RPMI8226 (cell line): ENCODE measurements around the gene KRT73.

Experiments
- DNase-seq: peaks from one replicate; pipeline ENCODE4 v3.0.0-alpha.2; 2015

KRT73 gene

DNA sequence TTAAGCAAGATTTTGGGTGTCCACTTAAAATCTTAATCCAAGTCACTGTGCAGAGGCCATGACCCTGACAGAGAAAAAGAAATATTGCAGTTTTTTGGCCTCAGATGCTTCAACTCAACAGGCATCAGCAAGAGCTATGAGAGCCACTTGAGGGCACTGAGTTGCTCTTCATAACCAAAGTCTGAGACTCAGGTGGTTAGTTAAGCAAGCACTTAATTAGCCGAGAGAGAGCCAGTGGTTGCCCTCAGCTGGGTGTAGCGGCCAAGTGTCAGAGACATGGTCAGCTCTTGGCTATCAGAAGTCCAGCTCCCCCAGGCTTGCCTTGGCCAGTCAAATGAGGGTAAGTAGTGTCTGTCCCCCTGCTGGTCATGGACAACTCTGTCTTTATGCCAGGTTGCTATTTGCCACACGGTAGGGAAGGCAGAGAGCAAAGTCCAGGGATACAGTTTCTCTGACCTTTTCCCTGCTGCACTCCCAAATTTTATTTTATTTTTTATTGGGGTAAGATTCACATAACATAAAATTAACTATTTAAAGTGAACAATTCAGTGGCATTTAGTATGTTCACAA, 56.4 kb downstream of the KRT73 start:
- peak; percentile 17 for DNase-seq

GRCh38 chr12:52559979-52560378, 58.4 kb downstream of the KRT73 start:
- no peak for DNase-seq

- no peak for DNase-seq
Observed at GRCh38 chr12:52558781-52559445, 59.4 kb downstream of the KRT73 start.
